ENCODE results near the gene NINJ2. TPM values are rescaled to one million over a fixed set of nuclear protein-coding genes. Genes with fewer than 3 reads are reported as not detected.
A peak's percentile ranks its signal among the peaks of the same experiment; 100 is the strongest.

The NINJ2 gene
- total RNA-seq, 1 donor, result 5.8 TPM

GRCh38 chr12:678747-679712 lies 15.8 kb upstream of the NINJ2 start:
- H2AFZ ChIP-seq (ENCODE audit: low read length), result peak overlapping the region; percentile 16
- no peaks in the 10 kb centered on the region for H3K4me1 ChIP-seq (ENCODE audit: insufficient read depth, low read length)
- H3K4me2 ChIP-seq (ENCODE audit: insufficient read depth, low read length), result no peak overlapping the region
- H3K27me3 ChIP-seq (ENCODE audit: insufficient read depth, low read length), result no peaks in the 10 kb centered on the region
- H3K4me3 ChIP-seq (ENCODE audit: insufficient read depth, low read length), result no peak overlapping the region
- no peaks in the 10 kb centered on the region for H3K36me3 ChIP-seq (ENCODE audit: insufficient read depth, low read length)
- no peaks in the 10 kb centered on the region for H3K79me2 ChIP-seq (ENCODE audit: insufficient read depth, low read length)
- DNase-seq (ENCODE audit: insufficient read length, low spot score, missing footprints), result no peak
- H4K20me1 ChIP-seq (ENCODE audit: insufficient read depth, low read length), result no peaks in the 10 kb centered on the region
- H3K27ac ChIP-seq (ENCODE audit: low read depth, low read length), result no peak overlapping the region
- TF ChIP-seq CTCF (IDR thresholded peaks at IDR 0.05; ENCODE audit: extremely low read depth, low read depth, low read length), result no peak
- H3K9me3 ChIP-seq (ENCODE audit: low read depth, low read length), result no peaks in the 10 kb centered on the region

GRCh38 chr12:675562-675961 lies 12.3 kb upstream of the NINJ2 start:
- Histone ChIP-seq H3K36me3 (ENCODE audit: insufficient read depth, low read length) (no peaks in the 10 kb centered on the region), H3K4me1 (ENCODE audit: insufficient read depth, low read length) (no peaks in the 10 kb centered on the region), H3K27me3 (ENCODE audit: insufficient read depth, low read length) (no peaks in the 10 kb centered on the region), H3K27ac (ENCODE audit: low read depth, low read length) (no peak overlapping the region), H4K20me1 (ENCODE audit: insufficient read depth, low read length) (no peaks in the 10 kb centered on the region), H3K4me3 (ENCODE audit: insufficient read depth, low read length) (no peak overlapping the region), H3K4me2 (ENCODE audit: insufficient read depth, low read length) (no peak overlapping the region), H3K79me2 (ENCODE audit: insufficient read depth, low read length) (no peaks in the 10 kb centered on the region), H3K9me3 (ENCODE audit: low read depth, low read length) (no peaks in the 10 kb centered on the region), H2AFZ (ENCODE audit: low read length) (no peak overlapping the region)
- no peak for DNase-seq (ENCODE audit: insufficient read length, low spot score, missing footprints)
- no peak for TF ChIP-seq CTCF (IDR thresholded peaks at IDR 0.05; ENCODE audit: extremely low read depth, low read depth, low read length)

- peak; percentile 68 for DNase-seq (ENCODE audit: insufficient read length, low spot score, missing footprints)
- TF ChIP-seq CTCF (IDR thresholded peaks at IDR 0.05; ENCODE audit: extremely low read depth, low read depth, low read length), result no peak
- Histone ChIP-seq H3K4me2 (ENCODE audit: insufficient read depth, low read length) (no peak overlapping the region), H3K36me3 (ENCODE audit: insufficient read depth, low read length) (no peaks in the 10 kb centered on the region), H3K9me3 (ENCODE audit: low read depth, low read length) (no peaks in the 10 kb centered on the region), H4K20me1 (ENCODE audit: insufficient read depth, low read length) (no peaks in the 10 kb centered on the region), H3K79me2 (ENCODE audit: insufficient read depth, low read length) (no peaks in the 10 kb centered on the region), H3K4me3 (ENCODE audit: insufficient read depth, low read length) (no peak overlapping the region), H3K27ac (ENCODE audit: low read depth, low read length) (no peak overlapping the region), H2AFZ (ENCODE audit: low read length) (no peak overlapping the region), H3K4me1 (ENCODE audit: insufficient read depth, low read length) (no peaks in the 10 kb centered on the region), H3K27me3 (ENCODE audit: insufficient read depth, low read length) (no peaks in the 10 kb centered on the region)
These were observed 11.1 kb upstream of the NINJ2 start for GRCh38 chr12:674272-674781.

GRCh38 chr12:673849-674248 lies 10.6 kb upstream of the NINJ2 start:
- no peak for DNase-seq (ENCODE audit: insufficient read length, low spot score, missing footprints)
- Histone ChIP-seq H2AFZ (ENCODE audit: low read length) (no peak overlapping the region), H3K79me2 (ENCODE audit: insufficient read depth, low read length) (no peaks in the 10 kb centered on the region), H3K27me3 (ENCODE audit: insufficient read depth, low read length) (no peaks in the 10 kb centered on the region), H3K4me1 (ENCODE audit: insufficient read depth, low read length) (no peaks in the 10 kb centered on the region), H3K36me3 (ENCODE audit: insufficient read depth, low read length) (no peaks in the 10 kb centered on the region), H4K20me1 (ENCODE audit: insufficient read depth, low read length) (no peaks in the 10 kb centered on the region), H3K9me3 (ENCODE audit: low read depth, low read length) (no peaks in the 10 kb centered on the region), H3K27ac (ENCODE audit: low read depth, low read length) (no peak overlapping the region), H3K4me2 (ENCODE audit: insufficient read depth, low read length) (no peak overlapping the region), H3K4me3 (ENCODE audit: insufficient read depth, low read length) (no peak overlapping the region)
- TF ChIP-seq CTCF (IDR thresholded peaks at IDR 0.05; ENCODE audit: extremely low read depth, low read depth, low read length), result no peak
